ENCODE measurements around the gene EPHA2. TPM values are rescaled to one million over a fixed set of nuclear protein-coding genes. Genes with fewer than 3 reads are reported as not detected.

The EPHA2 gene
- total RNA-seq, 2 experiments from 2014 or later = 0.22 TPM; not detected in 1

GRCh38 chr1:16204216-16204615 lies 48.3 kb upstream of the EPHA2 start:
- Mint-ChIP-seq H3K27me3 (no peaks in the 10 kb centered on the region), H3K9me3 (no peaks in the 10 kb centered on the region), H3K27ac (peak overlapping the region; percentile 40), H3K36me3 (ENCODE audit: low read depth) (peaks cover 32% of the 10 kb centered on the region), H3K4me3 (peak overlapping the region; percentile 76), H3K4me1 (ENCODE audit: low read depth) (peaks cover 12% of the 10 kb centered on the region)
- POLR2A ChIA-PET = interaction anchor here (1.0 to 1.1 kb wide), 2 partner anchors 12 to 159 kb away, joined by 3 read pairs; no protein-coding TSS in a partner anchor
- TF ChIP-seq CTCF (IDR thresholded peaks at IDR 0.05) = no peak
- H3K36me3 ChIP-seq (ENCODE audit: insufficient read depth, low read length) = peaks cover 24% of the 10 kb centered on the region
- DNase-seq = no peak
- H3K9me3 ChIP-seq (ENCODE audit: control insufficient read depth in 1 of 2, insufficient read depth in 1 of 2, low read length in 2 of 2) = no peaks in the 10 kb centered on the region
- H3K27ac ChIP-seq (ENCODE audit: low read depth in 1 of 2, low read length in 2 of 2) = no peak overlapping the region
- ATAC-seq (ENCODE audit: poor library complexity) = no peak
- CTCF ChIA-PET = interaction anchor here (1.2 to 2.3 kb wide), 3 partner anchors 31 to 131 kb away, joined by 3 to 7 read pairs (median 4); partner anchors contain the start of gene FAM131C
- intact Hi-C loops (cut with DNase I, micrococcal nuclease) = loop anchor here in 1 of 2 experiments (2.0 to 10.0 kb wide), 2 partner anchors 41 to 851 kb away; partner anchors contain the start of gene SDHB
- H3K4me3 ChIP-seq (ENCODE audit: low read length) = no peak overlapping the region
- peaks cover 25% of the 10 kb centered on the region for H3K4me1 ChIP-seq (ENCODE audit: insufficient read depth, low read length)
- H3K27me3 ChIP-seq (ENCODE audit: control insufficient read depth in 1 of 2, insufficient read depth in 2 of 2, low read length in 2 of 2) = no peaks in the 10 kb centered on the region

GRCh38 chr1:16203550-16203949 lies 47.7 kb upstream of the EPHA2 start:
- no peaks in the 10 kb centered on the region for H3K9me3 ChIP-seq (ENCODE audit: control insufficient read depth in 1 of 2, insufficient read depth in 1 of 2, low read length in 2 of 2)
- Mint-ChIP-seq H3K27me3 (no peaks in the 10 kb centered on the region), H3K36me3 (ENCODE audit: low read depth) (peaks cover 32% of the 10 kb centered on the region), H3K27ac (peak overlapping the region; percentile 40), H3K4me1 (ENCODE audit: low read depth) (peaks cover 12% of the 10 kb centered on the region), H3K4me3 (no peak overlapping the region), H3K9me3 (no peaks in the 10 kb centered on the region)
- ChIA-PET POLR2A (no interaction called here), CTCF (interaction anchor here (1.9 to 2.3 kb wide), 2 partner anchors 41 to 130 kb away, joined by 4 to 7 read pairs; partner anchors contain the start of gene FAM131C)
- ATAC-seq (ENCODE audit: poor library complexity) (no peak), DNase-seq (no peak)
- no peak overlapping the region for H3K27ac ChIP-seq (ENCODE audit: low read depth in 1 of 2, low read length in 2 of 2)
- H3K4me1 ChIP-seq (ENCODE audit: insufficient read depth, low read length) = peaks cover 25% of the 10 kb centered on the region
- H3K36me3 ChIP-seq (ENCODE audit: insufficient read depth, low read length) = peaks cover 26% of the 10 kb centered on the region
- intact Hi-C loops (cut with DNase I, micrococcal nuclease) = loop anchor here in 1 of 2 experiments (10.0 kb wide), 1 partner anchor 851 kb away; the partner anchor contains the start of gene SDHB
- H3K27me3 ChIP-seq (ENCODE audit: control insufficient read depth in 1 of 2, insufficient read depth in 2 of 2, low read length in 2 of 2) = no peaks in the 10 kb centered on the region
- H3K4me3 ChIP-seq (ENCODE audit: low read length) = no peak overlapping the region
- no peak for TF ChIP-seq CTCF (IDR thresholded peaks at IDR 0.05)

- no peaks in the 10 kb centered on the region for H3K9me3 ChIP-seq (ENCODE audit: control insufficient read depth in 1 of 2, insufficient read depth in 1 of 2, low read length in 2 of 2)
- H3K27me3 Mint-ChIP-seq = no peaks in the 10 kb centered on the region
- H3K4me1 Mint-ChIP-seq (ENCODE audit: low read depth) = peaks cover 12% of the 10 kb centered on the region
- peaks cover 22% of the 10 kb centered on the region for H3K4me1 ChIP-seq (ENCODE audit: insufficient read depth, low read length)
- POLR2A ChIA-PET = no interaction called here
- H3K27me3 ChIP-seq (ENCODE audit: control insufficient read depth in 1 of 2, insufficient read depth in 2 of 2, low read length in 2 of 2) = no peaks in the 10 kb centered on the region
- H3K27ac Mint-ChIP-seq = no peak overlapping the region
- no peaks in the 10 kb centered on the region for H3K9me3 Mint-ChIP-seq
- no peak for TF ChIP-seq CTCF (IDR thresholded peaks at IDR 0.05)
- DNase-seq (no peak), ATAC-seq (ENCODE audit: poor library complexity) (no peak)
- peaks cover 29% of the 10 kb centered on the region for H3K36me3 ChIP-seq (ENCODE audit: insufficient read depth, low read length)
- H3K36me3 Mint-ChIP-seq (ENCODE audit: low read depth) = peaks cover 35% of the 10 kb centered on the region
- CTCF ChIA-PET = no interaction called here
- H3K27ac ChIP-seq (ENCODE audit: low read depth in 1 of 2, low read length in 2 of 2) = no peak overlapping the region
- no peak overlapping the region for H3K4me3 Mint-ChIP-seq
- intact Hi-C loops (cut with DNase I, micrococcal nuclease) = loop anchor here in 1 of 2 experiments (10.0 kb wide), 1 partner anchor 852 kb away; the partner anchor contains the start of gene SDHB
- no peak overlapping the region for H3K4me3 ChIP-seq (ENCODE audit: low read length)
Observed at GRCh38 chr1:16202281-16203210, 46.7 kb upstream of the EPHA2 start.

All from CD4-positive, alpha-beta T cell (primary cell).